ENCODE measurements around the gene RSPH4A. TPM values are rescaled to one million over a fixed set of nuclear protein-coding genes. Genes with fewer than 3 reads are reported as not detected.

RSPH4A gene
- total RNA-seq, 1 donor from 2014 or later, result 0.38 TPM

DNA sequence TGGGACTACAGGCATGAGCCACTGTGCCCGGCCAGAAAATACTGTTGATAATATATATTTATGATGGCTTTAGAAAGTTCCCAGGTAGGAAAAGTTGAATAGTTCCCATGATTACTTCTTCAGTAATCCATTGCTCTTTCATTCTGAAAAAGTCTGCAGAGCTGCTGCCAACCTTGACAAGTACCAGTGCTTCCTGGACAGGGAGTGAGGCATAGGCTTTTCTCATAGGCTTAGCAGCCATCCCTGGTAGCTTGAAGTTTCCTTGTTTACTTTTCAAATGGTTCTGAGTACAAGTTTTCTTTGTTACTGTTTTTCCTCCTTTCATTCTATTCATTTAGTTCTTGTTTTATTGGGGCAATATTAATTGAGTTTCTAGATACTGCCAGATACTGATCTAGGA, 37.1 kb upstream of the RSPH4A start:
- Mint-ChIP-seq H3K4me3 (ENCODE audit: unreplicated experiment) (no peak overlapping the region), H3K36me3 (ENCODE audit: unreplicated experiment) (peaks cover 18% of the 10 kb centered on the region), H3K9me3 (ENCODE audit: unreplicated experiment) (no peaks in the 10 kb centered on the region), H3K27me3 (ENCODE audit: unreplicated experiment) (no peaks in the 10 kb centered on the region), H3K4me1 (ENCODE audit: unreplicated experiment) (peaks cover 12% of the 10 kb centered on the region), H3K27ac (ENCODE audit: unreplicated experiment) (no peak overlapping the region)
- TF ChIP-seq, protein P1, sequence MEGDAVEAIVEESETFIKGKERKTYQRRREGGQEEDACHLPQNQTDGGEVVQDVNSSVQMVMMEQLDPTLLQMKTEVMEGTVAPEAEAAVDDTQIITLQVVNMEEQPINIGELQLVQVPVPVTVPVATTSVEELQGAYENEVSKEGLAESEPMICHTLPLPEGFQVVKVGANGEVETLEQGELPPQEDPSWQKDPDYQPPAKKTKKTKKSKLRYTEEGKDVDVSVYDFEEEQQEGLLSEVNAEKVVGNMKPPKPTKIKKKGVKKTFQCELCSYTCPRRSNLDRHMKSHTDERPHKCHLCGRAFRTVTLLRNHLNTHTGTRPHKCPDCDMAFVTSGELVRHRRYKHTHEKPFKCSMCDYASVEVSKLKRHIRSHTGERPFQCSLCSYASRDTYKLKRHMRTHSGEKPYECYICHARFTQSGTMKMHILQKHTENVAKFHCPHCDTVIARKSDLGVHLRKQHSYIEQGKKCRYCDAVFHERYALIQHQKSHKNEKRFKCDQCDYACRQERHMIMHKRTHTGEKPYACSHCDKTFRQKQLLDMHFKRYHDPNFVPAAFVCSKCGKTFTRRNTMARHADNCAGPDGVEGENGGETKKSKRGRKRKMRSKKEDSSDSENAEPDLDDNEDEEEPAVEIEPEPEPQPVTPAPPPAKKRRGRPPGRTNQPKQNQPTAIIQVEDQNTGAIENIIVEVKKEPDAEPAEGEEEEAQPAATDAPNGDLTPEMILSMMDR (IDR thresholded peaks at IDR 0.05), result no peak
- no peak for DNase-seq (ENCODE audit: extremely low spot score, unreplicated experiment)

DNA sequence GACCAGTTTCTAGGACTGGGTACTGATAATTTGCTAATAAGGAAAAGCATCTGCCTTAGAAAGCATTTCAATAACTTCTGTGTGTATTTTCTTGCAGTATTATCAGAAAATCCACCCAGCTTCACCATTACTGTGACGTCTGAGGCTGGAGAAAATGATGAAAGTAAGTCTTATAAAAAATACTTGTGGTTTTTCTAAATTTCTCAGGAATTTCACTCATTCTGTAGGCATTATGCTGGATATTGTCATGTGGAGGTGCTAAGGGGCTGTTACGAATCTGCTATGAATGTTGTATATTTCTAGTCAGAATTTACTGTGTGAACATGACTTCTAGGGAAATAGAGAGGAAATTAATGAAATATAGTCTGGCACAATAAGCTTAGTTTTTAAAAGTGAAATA, 36.1 kb upstream of the RSPH4A start:
- H3K27ac Mint-ChIP-seq (ENCODE audit: unreplicated experiment), result no peak overlapping the region
- no peaks in the 10 kb centered on the region for H3K27me3 Mint-ChIP-seq (ENCODE audit: unreplicated experiment)
- peaks cover 10% of the 10 kb centered on the region for H3K4me1 Mint-ChIP-seq (ENCODE audit: unreplicated experiment)
- DNase-seq (ENCODE audit: extremely low spot score, unreplicated experiment), result no peak
- peaks cover 25% of the 10 kb centered on the region for H3K36me3 Mint-ChIP-seq (ENCODE audit: unreplicated experiment)
- no peak overlapping the region for H3K4me3 Mint-ChIP-seq (ENCODE audit: unreplicated experiment)
- TF ChIP-seq, protein P1 (IDR thresholded peaks at IDR 0.05), result no peak
- H3K9me3 Mint-ChIP-seq (ENCODE audit: unreplicated experiment), result no peaks in the 10 kb centered on the region

DNA sequence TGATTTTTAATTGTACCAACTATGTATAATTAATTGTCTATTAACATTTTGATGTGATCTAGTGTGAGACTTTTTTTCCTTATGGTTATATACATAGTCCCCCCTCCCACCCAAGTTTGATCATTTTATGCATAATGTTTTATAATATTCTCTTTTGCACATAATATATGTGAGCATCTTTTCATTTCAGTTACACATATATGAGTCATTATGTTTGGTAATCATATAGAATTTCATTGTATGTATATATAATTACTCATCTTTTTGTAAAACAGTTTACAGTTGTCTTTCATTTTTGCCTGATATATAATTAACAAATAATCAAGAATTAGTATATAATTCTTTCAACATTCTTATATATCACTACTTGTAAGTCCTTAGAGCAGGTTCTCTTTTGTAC, 30.0 kb upstream of the RSPH4A start:
- no peak overlapping the region for H3K4me3 Mint-ChIP-seq (ENCODE audit: unreplicated experiment)
- H3K27me3 Mint-ChIP-seq (ENCODE audit: unreplicated experiment), result no peaks in the 10 kb centered on the region
- H3K4me1 Mint-ChIP-seq (ENCODE audit: unreplicated experiment), result no peaks in the 10 kb centered on the region
- TF ChIP-seq, protein P1 (IDR thresholded peaks at IDR 0.05), result no peak
- H3K36me3 Mint-ChIP-seq (ENCODE audit: unreplicated experiment), result peaks cover 41% of the 10 kb centered on the region
- no peaks in the 10 kb centered on the region for H3K9me3 Mint-ChIP-seq (ENCODE audit: unreplicated experiment)
- DNase-seq (ENCODE audit: extremely low spot score, unreplicated experiment), result no peak
- H3K27ac Mint-ChIP-seq (ENCODE audit: unreplicated experiment), result no peak overlapping the region

DNA sequence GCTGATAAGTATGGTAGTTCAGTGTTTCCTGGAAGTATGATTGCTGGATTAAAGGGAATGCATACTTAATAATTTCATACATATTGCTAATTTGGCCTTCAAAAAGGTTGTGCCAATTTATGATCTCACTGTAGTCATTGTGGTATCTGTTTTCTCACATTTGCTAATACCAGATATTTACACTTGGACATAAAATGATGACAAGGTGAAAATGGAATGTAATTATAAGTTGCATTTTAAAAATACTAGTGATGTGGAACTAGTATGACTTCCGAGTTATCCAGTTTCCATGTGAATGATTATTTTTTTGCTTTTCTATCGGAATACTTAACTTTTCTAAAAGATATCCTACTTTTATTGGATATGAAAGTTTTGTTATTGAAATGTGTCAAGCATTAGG, 29.5 kb upstream of the RSPH4A start:
- H3K4me3 Mint-ChIP-seq (ENCODE audit: unreplicated experiment), result no peak overlapping the region
- no peaks in the 10 kb centered on the region for H3K9me3 Mint-ChIP-seq (ENCODE audit: unreplicated experiment)
- DNase-seq (ENCODE audit: extremely low spot score, unreplicated experiment), result no peak
- no peaks in the 10 kb centered on the region for H3K27me3 Mint-ChIP-seq (ENCODE audit: unreplicated experiment)
- H3K27ac Mint-ChIP-seq (ENCODE audit: unreplicated experiment), result no peak overlapping the region
- H3K36me3 Mint-ChIP-seq (ENCODE audit: unreplicated experiment), result peaks cover 42% of the 10 kb centered on the region
- no peaks in the 10 kb centered on the region for H3K4me1 Mint-ChIP-seq (ENCODE audit: unreplicated experiment)
- TF ChIP-seq, protein P1 (IDR thresholded peaks at IDR 0.05), result no peak

DNA sequence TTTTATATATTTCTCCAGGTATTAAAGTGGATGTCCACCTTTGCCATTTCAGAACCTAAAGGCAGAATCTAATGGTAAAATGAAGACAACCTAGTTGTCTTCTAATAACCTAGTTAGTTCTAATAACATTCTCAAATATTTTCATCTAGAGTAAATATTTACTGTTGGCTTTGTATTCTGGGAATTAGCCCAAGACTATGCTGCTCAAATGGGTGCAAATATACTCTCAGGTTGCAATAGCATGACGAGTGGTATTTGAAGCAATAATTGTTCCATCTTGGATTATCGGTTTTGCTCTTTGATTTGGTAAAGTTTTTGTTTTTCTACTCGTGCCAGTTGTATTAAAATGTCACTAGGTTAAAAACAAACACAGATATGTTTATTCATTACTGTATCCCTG, 21.0 kb upstream of the RSPH4A start:
- TF ChIP-seq, protein P1 (IDR thresholded peaks at IDR 0.05), result no peak
- H3K27me3 Mint-ChIP-seq (ENCODE audit: unreplicated experiment), result no peaks in the 10 kb centered on the region
- no peaks in the 10 kb centered on the region for H3K4me1 Mint-ChIP-seq (ENCODE audit: unreplicated experiment)
- no peak overlapping the region for H3K27ac Mint-ChIP-seq (ENCODE audit: unreplicated experiment)
- DNase-seq (ENCODE audit: extremely low spot score, unreplicated experiment), result no peak
- peaks cover 46% of the 10 kb centered on the region for H3K36me3 Mint-ChIP-seq (ENCODE audit: unreplicated experiment)
- H3K4me3 Mint-ChIP-seq (ENCODE audit: unreplicated experiment), result no peak overlapping the region
- no peaks in the 10 kb centered on the region for H3K9me3 Mint-ChIP-seq (ENCODE audit: unreplicated experiment)

Measured in osteocyte (in vitro differentiated cells).